SK-N-SH (cell line): ENCODE data around the gene MATR3.

Source experiments
- CTCF ChIP-seq: fragments of 200-600 bp; sonication (generic); IDR thresholded peaks from 2 replicates; pipeline ENCODE4 v1.6.1; 2017; ENCODE audit warnings: antibody characterized with exemption, mild to moderate bottlenecking, moderate library complexity
- ELF1 ChIP-seq: IDR thresholded peaks from 2 replicates; pipeline ENCODE4 v1.4.0; 2012
- EP300 ChIP-seq, 2 experiments: IDR thresholded peaks; 2 replicates each; pipeline versions ENCODE4 v1.4.0 to v1.6.1; 2012; ENCODE audit warnings: borderline replicate concordance in 1 of 2, low read depth in 1 of 2, low read length in 1 of 2
- JUND ChIP-seq: IDR thresholded peaks from 2 replicates; pipeline ENCODE4 v1.4.0; 2012
- POLR2AphosphoS5 ChIP-seq: IDR thresholded peaks from 2 replicates; pipeline ENCODE4 v1.6.1; 2012; ENCODE audit warnings: low read depth, low read length
- RCOR1 ChIP-seq: fragments of 150-350 bp; IDR thresholded peaks from 2 replicates; pipeline ENCODE4 v1.6.1; 2017; ENCODE audit warnings: antibody characterized with exemption, low read length
- REST ChIP-seq: IDR thresholded peaks from 2 replicates; pipeline ENCODE4 v1.6.1; 2012; ENCODE audit warnings: mild to moderate bottlenecking, low read depth, low read length, moderate library complexity

- TF ChIP-seq CTCF: no peak
- TF ChIP-seq JUND: no peak
- TF ChIP-seq ELF1: no peak
- TF ChIP-seq EP300 (IDR thresholded peaks at IDR 0.05; ENCODE audit: borderline replicate concordance in 1 of 2, low read depth in 1 of 2, low read length in 1 of 2): no peak
- TF ChIP-seq RCOR1: no peak
- TF ChIP-seq POLR2AphosphoS5: no peak
- TF ChIP-seq REST: no peak
Observed at GRCh38 chr5:139283252-139284166, 10.0 kb upstream of the MATR3 start.
